Measurements from ENCODE around the gene KIAA0930. TPM values are rescaled to one million over a fixed set of nuclear protein-coding genes. Genes with fewer than 3 reads are reported as not detected.
A peak's percentile ranks its signal among the peaks of the same experiment; 100 is the strongest.

KIAA0930 gene
- total and polyA plus RNA-seq, 2 of the 4 experiments (the other 2 are of a cell fraction): 25.3 to 34.1 TPM

DNA sequence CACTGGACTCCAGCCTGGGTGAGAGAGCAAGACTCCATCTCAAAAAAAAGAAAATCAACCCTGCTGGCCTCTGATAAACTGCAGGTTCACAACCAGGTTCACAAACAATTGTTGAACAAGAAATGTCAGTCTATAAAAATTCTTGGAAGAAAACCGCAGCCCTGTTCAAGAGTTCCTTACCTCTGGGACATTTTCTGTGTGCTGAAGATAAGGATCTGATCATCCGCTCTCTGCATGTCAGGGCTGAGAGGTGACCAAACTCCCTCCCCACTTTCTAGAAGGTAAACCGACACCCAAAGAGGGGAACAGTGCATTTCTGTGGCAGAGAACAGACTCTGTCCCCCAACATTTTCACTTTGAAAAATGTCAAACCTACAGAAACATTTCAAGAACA, 39.9 kb upstream of the KIAA0930 start:
- Histone ChIP-seq H3K9me1 (ENCODE audit: insufficient read depth, low read length) (no peaks in the 10 kb centered on the region), H3K79me1 (ENCODE audit: low read depth in 1 of 2, low read length in 2 of 2) (no peaks in the 10 kb centered on the region), H2AK9ac (replicated peaks; ENCODE audit: low read depth, low read length, poor library complexity) (no peak overlapping the region), H3K4me2 (ENCODE audit: low read depth, low read length) (no peak overlapping the region), H3K4ac (ENCODE audit: low read depth, low read length) (peak overlapping the region; percentile 94), H2AFZ (replicated peaks; ENCODE audit: low read length, poor library complexity) (no peak overlapping the region), H3K9me3 (ENCODE audit: control insufficient read depth, insufficient read depth, low read length) (no peaks in the 10 kb centered on the region), H3K4me1 (ENCODE audit: control insufficient read depth, insufficient read depth, low read length) (peaks cover 10% of the 10 kb centered on the region), H3K23ac (ENCODE audit: low read depth, low read length) (0 out of 2 replicates have a peak overlapping the region, but pooled peaks have one; percentile 7), H4K8ac (ENCODE audit: low read depth in 2 of 2, low read length in 2 of 2) (peak overlapping the region; percentile 57 to 95; a peak in 3 of 4 replicates), H2BK20ac (ENCODE audit: low read depth, low read length) (peak overlapping the region; percentile 90), H3K27me3 (ENCODE audit: control insufficient read depth, insufficient read depth, low read length) (peaks cover 19% of the 10 kb centered on the region), H4K5ac (ENCODE audit: low read depth, low read length) (peak overlapping the region; percentile 67), H2BK120ac (ENCODE audit: low read depth, low read length) (peak overlapping the region; percentile 96), H3K56ac (ENCODE audit: extremely low read depth, insufficient read depth, low read length) (no peak overlapping the region), H3K14ac (replicated peaks; ENCODE audit: low read depth, low read length) (peak overlapping the region; percentile 75), H4K20me1 (ENCODE audit: insufficient read depth, low read length) (no peaks in the 10 kb centered on the region), H2BK5ac (ENCODE audit: low read depth, low read length, poor library complexity, severe bottlenecking) (no peak overlapping the region), H3K18ac (ENCODE audit: low read depth, low read length) (peak overlapping the region; percentile 89), H3K36me3 (ENCODE audit: control insufficient read depth, insufficient read depth, low read length) (no peaks in the 10 kb centered on the region), H3K9ac (ENCODE audit: low read depth, low read length) (no peak overlapping the region), H3K4me3 (ENCODE audit: insufficient read depth, low read depth, low read length) (no peak overlapping the region), H2AK5ac (ENCODE audit: low read depth, low read length) (peak overlapping the region; percentile 54), H4K91ac (ENCODE audit: insufficient read depth, low read depth, low read length) (peak overlapping the region; percentile 59), H3K27ac (ENCODE audit: insufficient read depth, low read length) (peak overlapping the region; percentile 84), H2BK15ac (ENCODE audit: low read depth, low read length) (peak overlapping the region; percentile 70; the same call in 1 of the 3 replicates)
- ATAC-seq (ENCODE audit: low read depth) (no peak), DNase-seq (no peak)
- BruUV-seq (replicated peaks): no TSS peak
- WGBS, 2 experiments (ENCODE audit: extremely low coverage in 2 of 2, insufficient read length in 1 of 2): 92% methylated on average over 2 of the region's 3 CpGs; no CpG with 5 or more reads in 1 of the 2 experiments
- in situ Hi-C loops (cut with MboI; ENCODE audit: low sequenced_read_pairs): no loop called here
- dilution Hi-C loops (cut with HindIII; ENCODE audit: low sequenced_read_pairs, unreplicated experiment): no loop called here
- ChIA-PET CTCF (no interaction called here), POLR2A (ENCODE audit: unreplicated experiment) (no interaction called here)
- intact Hi-C loops (cut with micrococcal nuclease): no loop called here
- TF ChIP-seq RAD21 (IDR thresholded peaks at IDR 0.05; ENCODE audit: low read length) (no peak), MAZ (IDR thresholded peaks at IDR 0.05; ENCODE audit: borderline replicate concordance, low read depth, low read length) (no peak), ELK1 (IDR thresholded peaks at IDR 0.05; ENCODE audit: borderline replicate concordance, low read depth, low read length) (no peak), POLR2A (IDR thresholded peaks at IDR 0.05; ENCODE audit: low read depth, low read length) (no peak), FOS (IDR thresholded peaks at IDR 0.05; ENCODE audit: low read depth, low read length) (no peak), MXI1 (IDR thresholded peaks at IDR 0.05; ENCODE audit: borderline replicate concordance, low read depth, low read length) (no peak)
